Left renal cortex interstitium (tissue), 4 donors: Measurements from ENCODE around the gene LRRC4C. TPM values are rescaled to one million over a fixed set of nuclear protein-coding genes. Genes with fewer than 3 reads are reported as not detected.
"Not testable (repeated sequence)": the region's sequence is repeated elsewhere in the genome, so short reads cannot be mapped to it uniquely, and the experiment has no call there.

Source experiments
- DNase-seq, 4 donors: peaks; one replicate each; pipeline ENCODE4 v3.0.0-alpha.2; 2013; ENCODE audit warnings: low read depth in 4 of 4, low spot score in 2 of 4, missing footprints in 1 of 4
- polyA plus RNA-seq, 4 donors: library from polyadenylated mRNA; unstranded; fragments of 120-200 nt; gene quantifications; one replicate each; pipeline ENCODE4 v1.2.1, GENCODE V29; 2013; ENCODE audit not compliant: insufficient read length in 4 of 4

Gene LRRC4C
- polyA plus RNA-seq, 4 donors = 12.8 to 15.3 (median 14.6) TPM

DNA sequence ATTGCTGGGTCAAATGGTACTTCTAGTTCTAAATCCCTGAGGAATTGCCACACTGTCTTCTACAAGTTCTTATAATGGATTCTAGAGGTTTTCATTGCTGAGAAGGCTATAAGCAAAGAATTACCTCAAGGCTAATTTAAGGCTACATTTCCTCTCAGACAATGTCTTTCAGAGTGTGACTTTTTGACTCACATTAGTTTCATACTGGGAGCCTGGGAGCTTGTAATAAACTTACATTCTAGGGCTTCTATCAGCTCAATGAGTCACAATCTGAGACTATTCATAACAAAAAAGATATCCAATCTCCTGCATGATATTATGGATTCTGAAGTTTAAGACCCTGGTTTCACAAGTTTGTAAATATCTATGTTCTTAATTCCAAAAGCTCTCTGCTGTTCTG, 408.7 kb downstream of the LRRC4C start:
- DNase-seq = no peak

DNA sequence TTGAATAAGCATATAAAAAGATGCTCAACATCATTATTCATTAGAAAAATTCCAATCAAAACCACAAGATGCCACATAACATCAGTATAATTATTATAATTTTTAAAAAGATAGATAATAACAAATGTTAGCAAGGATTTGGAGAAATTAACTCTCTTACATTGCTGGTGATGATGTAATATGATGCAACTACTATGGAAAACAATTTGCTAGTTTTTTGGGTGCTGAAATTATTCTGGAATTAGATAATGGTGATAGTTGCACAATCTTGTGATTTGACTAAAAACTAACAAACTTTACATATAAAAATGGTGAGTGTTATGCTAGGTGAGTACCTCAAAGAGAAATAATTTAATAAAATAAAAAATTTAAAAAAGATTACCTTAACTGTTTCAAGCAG, 412.2 kb downstream of the LRRC4C start:
- no peak for DNase-seq

DNA sequence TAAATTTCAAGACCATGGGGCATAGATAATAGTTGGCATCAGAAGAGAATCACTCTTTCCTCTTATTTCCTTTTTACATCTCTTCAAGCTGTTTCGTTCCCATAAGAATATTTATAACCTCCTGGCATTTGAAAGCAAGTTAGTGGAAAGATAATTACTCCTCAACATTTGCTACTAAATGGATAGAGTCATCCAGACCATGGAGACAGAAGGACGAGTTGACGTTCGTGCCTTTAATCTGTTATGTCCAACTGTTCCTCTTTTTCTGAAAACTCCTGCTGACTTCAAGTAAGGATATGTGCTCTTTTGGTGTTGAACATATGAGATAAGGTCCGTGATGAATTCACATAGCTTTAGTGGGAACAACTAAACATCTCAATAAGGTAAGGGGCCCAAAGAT, 414.2 kb downstream of the LRRC4C start:
- DNase-seq = no peak

DNA sequence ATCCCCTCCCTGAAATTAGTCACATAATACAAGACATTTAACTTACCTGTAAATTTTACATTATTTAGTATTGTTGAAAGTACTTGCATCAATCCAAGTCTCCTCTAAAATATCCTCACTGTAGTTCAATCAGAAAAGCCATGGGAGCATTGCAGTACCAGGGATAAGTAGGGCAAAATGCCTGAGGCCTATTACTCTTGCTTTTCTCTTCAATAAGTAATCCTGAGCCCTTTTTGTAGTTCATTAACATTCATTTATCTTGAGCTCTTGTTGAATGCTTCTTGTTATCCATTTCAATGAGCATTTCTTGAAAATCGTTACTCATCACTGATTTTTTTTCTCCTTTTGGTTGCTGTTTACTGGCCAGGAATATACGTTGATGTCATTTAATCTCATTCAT, 414.7 kb downstream of the LRRC4C start:
- no peak for DNase-seq

DNA sequence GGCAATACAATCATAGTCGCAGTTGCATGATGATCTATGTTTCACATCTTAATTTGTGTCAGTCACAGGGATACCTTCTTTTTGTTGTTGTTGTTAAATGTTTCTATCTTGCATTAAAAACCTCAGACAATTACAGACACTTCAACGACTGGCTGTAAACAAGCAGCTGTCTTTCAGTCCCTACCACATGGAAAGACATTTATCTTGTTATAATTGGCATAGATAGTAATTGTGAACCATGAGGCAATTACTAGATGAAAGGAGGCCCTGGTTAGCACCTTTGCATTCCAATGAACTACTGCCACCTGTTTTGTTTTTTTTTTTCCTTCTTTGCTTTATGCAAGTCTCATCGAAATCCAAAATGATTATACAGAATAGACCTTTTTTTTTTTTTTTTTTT, 416.8 kb downstream of the LRRC4C start:
- no peak for DNase-seq

DNA sequence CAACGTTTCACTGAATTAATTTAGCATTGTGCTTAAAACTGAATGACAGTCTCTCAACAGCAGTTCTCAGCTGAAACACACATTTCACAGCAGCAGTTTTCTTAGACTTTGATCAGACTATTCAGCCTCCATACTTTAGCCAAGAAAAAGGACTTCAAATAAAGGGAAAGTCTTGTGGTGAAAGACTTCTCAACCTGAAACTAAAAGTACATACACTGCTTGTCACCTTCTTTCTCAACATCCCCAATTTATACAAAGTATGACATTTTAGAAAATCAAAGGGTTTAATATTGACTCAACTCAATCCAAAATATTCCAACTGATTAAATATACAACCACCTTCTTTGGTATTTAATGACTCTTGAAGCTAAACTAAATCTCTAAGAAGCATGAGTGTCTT, 419.0 kb downstream of the LRRC4C start:
- DNase-seq = no peak

DNA sequence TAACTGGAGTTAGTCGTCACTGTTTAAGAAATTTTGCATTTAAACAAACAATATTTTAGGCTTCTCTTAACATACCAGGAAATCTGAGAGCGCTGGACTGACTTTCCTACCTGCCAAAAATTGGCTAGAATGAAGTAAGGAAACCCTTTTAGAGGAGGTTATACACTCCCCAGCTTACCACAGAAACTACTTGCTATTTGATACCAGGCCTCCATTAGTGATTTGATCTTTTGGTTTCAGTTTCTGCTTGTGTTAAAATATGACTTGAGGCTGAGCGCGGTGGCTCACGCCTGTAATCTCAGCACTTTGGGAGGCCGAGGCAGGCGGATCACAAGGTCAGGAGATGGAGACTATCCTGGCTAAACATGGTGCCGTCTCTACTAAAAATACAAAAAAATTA, 419.9 kb downstream of the LRRC4C start:
- DNase-seq = no peak

DNA sequence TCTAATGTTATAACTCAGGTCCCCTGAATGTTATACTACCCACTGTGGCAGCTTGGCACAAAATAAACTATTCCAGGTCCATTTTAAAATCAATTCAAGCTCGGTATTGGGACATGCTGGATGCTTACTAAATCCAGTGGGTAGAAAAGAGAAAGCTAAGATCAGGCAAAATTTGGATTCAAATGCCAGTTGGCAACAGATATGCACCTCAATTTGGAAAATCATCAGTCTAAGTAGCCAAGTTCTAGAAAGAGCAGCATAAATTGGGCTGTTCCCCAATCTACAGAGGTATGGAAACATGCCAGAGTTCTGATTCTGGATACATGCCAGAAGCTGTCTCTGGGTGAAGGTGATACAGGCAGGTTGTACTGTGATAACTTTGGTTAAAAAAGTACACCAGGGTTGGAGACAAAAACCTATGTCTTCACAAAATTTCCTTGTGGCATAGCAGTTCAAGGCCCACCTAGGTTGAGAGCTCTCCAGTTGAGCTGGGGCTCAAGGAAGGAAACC, 427.8 kb downstream of the LRRC4C start:
- no peak for DNase-seq

DNA sequence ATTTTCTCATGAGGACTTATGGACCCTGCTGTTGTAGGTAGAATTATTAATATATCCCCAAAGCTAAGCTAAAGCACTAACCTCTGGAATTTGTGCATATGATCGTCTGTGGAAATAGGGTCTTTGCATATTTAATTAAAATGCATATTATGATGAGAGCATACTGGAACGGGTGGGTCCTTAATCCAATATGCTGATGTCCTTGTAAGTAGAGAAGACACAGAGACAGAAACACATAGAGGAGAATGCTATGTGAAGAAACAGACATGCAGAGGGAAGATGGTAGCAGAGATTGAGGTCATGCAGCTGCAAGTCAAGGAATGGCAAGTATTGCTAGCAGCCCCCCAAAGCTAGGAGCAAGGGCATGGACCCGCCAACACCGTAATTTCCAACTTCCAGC, 439.2 kb downstream of the LRRC4C start:
- DNase-seq = no peak

DNA sequence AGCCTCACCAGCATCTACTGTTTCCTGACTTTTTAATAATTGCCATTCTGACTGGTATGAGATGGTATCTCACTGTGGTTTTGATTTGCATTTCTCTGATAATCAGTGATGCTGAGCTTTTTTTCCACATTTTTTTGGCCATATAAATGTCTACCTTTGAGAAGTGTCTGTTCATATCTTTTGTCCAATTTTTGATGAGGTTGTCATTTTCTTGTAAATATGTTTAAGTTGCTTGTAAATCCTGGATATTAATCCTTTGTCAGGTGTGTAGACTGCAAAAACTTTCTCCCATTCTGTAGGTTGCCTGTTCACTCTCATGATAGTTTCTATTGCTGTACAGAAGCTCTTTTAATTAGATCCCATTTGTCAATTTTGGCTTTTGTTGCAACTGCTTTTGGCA, 439.8 kb downstream of the LRRC4C start:
- DNase-seq = not testable (repeated sequence)

DNA sequence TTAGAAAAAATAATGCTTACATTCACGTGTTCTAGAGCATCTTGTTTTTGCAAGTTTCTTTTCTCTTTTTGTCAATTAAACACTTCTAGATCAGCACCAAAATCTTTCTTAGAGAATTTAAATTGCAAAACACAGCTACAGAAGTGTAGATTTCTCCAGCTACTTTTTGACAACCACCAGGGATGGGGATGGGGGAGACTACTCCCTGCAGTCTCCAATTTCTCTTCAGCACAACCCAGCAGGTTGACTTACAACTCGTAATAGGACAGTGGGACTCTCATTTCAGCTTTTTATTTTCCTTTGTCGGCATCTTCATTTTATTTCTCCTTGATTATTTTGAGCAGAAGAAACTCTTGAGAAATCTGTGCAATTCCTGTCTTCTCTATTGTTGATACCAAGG, 441.2 kb downstream of the LRRC4C start:
- DNase-seq = no peak

DNA sequence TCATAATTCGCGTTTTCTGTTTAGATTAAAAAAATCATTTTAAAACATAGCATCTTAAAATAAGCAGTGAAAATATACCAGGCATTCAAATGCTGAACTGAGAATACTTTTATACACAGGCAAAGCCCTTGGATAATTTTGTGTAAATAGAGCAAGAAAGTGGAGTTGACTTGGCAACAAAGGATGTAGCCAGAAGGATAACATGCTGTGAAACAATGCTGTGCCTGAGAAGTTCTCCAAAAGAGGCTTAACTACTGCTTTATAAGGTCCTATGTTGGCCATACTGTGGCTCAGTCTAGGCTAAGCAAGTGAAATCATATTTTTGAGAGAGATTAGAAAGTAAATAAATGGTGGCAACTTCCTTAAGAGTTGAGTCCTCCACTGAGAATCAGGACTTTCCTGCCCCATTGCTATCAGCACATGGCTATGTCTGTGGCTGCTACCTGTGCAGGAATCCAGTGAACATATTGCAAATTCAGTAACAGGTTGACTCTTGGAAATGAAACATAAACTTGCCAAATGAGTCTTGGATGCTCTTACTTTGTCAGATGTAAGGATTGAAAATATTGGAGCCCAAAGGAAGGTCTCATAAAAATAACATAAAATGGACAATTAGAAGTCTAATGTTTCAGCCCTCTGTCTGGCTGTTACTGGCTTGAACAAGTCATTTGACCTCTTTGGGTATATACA, 448.9 kb downstream of the LRRC4C start:
- DNase-seq = no peak

DNA sequence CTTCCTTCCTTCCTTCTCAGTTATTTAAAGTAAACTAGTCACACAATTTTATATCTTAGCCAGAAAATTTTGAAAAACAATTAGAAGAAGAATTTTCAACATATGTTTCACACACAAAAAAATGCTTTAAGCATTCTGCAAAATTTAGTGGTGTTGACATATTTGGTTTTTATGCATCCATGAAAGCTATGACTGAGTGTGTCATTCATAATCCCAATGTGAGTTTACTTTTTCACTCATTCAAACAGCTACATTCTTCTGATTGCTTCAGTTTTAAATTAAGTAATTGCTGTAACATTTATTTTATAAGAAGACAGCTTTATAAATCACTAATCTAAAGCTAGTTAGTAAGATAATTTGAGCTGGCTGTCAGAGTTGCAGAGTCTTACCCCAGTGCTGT, 453.5 kb downstream of the LRRC4C start:
- no peak for DNase-seq

DNA sequence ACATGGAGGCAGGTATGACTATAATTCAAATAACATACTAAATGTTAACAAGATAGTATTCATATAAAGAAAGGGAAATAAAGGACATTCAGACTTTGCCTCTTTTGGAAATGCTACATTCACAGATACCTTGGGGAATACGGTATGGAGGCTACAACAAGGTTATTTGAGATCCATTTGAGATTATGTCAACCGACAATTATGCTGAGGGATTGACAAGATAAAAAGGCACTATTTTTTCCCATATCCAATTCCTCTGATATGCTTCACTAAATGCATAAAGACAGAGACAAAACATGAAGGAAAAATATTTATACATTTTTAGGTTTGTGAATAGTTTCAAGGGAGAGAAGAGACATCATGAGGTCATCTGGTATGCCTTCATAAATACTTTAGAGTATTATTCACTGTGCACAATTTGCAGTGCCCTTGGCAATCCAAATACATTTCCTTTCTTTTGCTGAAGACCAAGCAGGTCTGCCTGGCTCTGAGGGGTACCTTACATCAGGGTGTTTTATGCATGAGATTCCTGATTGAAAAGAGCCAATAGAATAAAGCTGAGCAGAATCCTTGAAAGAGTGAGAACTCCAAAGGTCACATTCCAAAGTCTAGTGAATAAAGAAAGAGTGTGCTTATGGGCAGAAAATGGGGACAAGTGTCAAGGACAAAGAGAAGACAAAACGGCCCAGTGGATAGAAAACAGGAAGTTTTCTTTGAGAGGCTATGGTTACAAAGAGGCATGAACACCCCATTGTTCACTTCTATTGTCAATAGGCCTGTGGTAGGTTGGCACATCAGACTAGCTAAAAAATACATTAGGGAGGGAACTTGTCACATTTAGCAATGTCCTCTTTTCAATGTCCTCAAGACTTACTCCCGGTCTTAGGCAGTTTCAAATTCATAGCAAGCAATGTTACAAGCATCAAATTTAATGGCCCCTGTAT, 455.8 kb downstream of the LRRC4C start:
- DNase-seq = no peak

DNA sequence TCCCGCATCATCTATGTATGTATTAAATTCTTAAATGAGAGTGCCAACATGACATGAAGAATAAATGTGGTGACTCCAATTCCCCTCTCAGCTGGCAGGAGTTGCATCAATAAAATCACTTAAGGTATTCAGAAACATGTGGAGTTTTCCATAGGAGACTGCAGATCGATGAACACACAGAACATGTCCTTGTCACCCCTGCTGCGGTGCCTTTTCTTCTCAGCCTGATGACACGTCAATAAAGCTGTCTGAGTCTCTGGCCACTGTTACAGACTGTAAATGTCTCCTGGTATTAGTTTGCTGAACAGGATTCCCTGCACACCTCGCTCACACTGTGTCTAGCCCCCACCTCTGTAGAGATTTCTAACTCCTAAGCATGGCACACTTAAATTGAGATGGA, 460.5 kb downstream of the LRRC4C start:
- no peak for DNase-seq

DNA sequence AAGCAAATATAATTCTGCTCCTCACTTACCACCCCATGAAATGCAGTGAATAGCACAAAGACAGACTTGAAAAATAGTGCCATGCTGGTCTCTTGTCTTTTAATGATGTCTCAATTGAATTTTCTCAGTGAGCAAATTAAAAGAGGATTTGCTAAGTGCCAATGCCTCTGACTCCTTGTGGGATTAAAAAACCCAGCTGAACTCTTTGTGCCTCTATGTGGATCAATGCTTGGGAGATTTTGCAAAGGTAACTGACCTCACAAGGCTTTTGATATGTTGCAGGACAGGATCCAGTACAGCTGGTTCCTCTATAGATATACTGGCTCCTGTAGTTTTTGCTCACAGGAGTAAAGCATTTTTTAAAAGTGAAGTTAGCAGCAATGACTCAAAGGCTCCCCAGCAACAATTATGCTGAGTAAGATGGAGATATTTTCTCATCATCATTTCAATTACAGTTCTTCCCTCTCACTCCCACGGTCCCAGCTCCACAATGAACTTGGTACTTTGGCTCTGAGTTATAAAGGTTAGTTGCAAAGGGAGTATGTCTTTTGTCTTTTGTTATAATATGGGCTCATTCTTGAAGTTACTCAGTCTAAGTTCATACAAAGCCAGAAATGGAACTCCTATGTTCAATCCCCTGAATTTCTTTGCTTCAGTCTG, 471.5 kb downstream of the LRRC4C start:
- no peak for DNase-seq

DNA sequence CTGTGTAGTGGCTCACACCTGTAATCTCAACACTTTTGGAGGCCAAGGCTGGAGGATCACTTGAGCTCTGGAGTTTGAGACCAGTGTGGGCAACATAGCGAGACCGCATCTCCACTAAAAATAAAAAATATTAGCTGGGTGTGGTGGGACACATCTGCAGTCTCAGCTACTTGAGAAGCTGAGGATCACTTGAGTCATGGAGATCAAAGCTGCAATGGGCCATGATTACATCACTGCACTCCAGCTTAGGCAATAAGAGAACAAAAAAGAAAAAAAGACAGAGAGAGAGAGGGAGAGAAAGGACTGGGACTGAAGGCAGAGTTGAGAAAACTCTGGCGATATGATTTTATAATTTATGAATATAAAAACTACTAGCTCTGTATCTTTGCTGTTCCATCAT, 473.1 kb downstream of the LRRC4C start:
- DNase-seq = no peak

DNA sequence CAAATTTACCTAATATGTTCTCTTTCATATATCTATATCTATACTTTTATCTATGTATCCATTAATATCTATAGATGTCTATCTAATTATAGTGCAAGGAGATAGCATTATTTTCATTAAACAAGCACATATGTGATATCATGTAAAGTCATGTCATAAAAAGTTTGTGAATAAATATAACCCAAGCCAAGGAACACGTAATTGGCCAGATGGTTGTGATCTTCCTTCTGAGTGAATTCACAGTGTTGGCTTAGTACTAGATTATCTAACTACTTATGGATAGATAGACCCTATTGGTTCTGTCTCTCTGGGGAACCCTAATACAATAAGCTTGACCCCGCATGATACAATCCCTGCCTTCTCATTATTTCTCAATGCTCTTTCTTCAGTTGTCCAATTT, 484.4 kb downstream of the LRRC4C start:
- no peak for DNase-seq

DNA sequence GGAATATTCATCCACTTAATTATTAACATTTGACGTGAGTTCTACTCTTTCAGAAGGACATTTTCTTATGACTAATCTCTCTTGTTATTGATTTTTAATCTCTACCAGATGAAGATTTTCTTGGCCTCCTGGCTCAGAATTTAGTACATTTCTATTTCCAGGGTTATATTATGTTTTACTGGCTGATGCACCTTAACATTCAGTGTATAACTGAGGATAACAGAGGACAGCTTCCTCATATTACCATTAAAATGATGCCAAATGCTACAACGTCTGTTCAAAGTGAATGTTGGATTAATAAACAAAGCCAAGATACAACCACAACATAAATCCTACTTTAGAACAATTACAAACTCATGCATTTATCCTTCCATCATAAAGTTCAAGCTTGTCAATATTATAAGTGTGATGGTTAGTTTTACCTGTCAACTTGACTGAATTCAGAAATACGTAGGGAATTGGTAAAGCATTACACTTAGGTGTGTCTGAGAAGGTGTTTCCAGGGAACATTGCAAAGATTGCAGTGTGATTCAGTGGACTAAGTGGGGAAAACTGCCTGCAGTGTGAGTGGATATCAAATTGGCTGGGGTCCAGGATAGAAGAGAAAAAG, 485.2 kb downstream of the LRRC4C start:
- no peak for DNase-seq

DNA sequence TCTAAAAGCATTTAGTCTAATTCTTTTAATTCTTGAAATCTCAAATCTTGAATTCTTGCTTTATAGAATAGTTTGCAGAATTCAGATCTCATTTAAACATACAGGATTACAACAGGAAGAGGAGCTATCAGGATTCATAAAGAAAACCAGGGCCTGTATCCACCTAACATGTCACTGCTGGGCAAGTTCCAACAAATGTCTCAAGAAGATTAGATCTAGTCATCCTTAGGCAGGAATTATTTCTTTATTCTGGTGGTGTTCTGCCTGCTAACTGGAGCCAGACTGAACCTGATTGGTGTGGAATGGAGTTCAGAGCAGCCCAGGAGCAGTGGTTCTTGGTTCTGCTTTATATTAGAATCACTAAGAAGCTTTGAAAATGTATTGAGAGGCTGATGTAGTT, 500.7 kb downstream of the LRRC4C start:
- no peak for DNase-seq

DNA sequence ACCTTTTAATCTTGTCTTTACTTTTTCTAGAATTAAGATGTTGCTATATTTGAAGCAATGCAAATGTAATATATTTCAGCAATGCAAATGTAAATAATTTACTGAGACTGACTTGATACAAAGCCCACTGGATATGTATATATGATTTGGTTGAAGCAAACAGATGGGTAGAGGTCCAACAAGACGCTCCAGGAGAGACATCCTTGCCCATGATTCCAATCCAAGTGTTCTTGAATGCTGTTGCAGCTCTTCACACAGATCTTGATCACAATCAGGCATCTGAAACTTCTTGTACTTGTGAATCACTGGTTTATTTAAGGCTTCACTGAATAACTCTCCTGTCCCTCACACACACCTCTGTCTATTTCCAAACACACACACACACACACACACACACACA, 507.0 kb downstream of the LRRC4C start:
- DNase-seq = no peak
